ENCODE measurements around the gene ZNF511.

DNA sequence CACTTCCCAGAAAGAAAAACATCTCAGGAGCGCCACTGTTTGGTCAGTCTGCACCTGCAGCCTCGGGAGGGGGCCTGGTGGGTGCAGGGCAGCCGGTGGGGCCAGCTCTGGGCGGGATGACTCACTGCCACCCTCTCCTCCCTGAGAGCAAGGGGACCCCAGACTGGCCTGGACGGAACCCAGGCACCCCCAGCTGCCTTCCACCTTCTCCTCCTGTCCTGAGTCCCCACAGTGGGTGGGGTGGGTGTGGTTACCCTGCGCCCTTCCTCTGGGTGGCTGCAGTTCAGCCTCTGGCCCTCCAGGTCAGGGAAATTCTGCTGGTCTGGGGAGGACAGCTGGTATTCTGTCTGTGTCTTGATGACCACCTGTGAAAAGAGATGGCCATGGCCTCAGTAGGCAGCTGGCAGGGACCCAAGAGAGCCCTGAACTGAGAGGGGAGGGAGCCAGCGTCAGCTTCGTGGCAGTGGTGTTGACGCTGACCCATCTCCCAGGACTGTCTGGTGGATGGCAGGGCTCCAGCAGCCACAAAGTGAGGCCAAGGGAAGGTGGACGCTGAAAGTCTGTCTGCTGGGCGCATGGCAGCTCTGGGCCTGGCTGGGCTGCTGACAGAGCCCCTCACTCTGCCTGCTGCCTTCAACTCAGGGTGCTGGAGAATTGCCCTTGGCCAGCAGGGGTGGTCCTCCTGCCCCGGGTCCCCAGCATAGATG is 19.1 kb downstream of the ZNF511 start:
- TF ChIP-seq, protein P1, sequence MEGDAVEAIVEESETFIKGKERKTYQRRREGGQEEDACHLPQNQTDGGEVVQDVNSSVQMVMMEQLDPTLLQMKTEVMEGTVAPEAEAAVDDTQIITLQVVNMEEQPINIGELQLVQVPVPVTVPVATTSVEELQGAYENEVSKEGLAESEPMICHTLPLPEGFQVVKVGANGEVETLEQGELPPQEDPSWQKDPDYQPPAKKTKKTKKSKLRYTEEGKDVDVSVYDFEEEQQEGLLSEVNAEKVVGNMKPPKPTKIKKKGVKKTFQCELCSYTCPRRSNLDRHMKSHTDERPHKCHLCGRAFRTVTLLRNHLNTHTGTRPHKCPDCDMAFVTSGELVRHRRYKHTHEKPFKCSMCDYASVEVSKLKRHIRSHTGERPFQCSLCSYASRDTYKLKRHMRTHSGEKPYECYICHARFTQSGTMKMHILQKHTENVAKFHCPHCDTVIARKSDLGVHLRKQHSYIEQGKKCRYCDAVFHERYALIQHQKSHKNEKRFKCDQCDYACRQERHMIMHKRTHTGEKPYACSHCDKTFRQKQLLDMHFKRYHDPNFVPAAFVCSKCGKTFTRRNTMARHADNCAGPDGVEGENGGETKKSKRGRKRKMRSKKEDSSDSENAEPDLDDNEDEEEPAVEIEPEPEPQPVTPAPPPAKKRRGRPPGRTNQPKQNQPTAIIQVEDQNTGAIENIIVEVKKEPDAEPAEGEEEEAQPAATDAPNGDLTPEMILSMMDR (conservative IDR thresholded peaks at IDR 0.05; ENCODE audit: low read depth, low read length), result peak; percentile 35; the same call in 1 of the 2 replicates
- no peak for TF ChIP-seq EZH2 (IDR thresholded peaks at IDR 0.05; ENCODE audit: low read length, unreplicated experiment)
- TF ChIP-seq EZH2phosphoT487 (IDR thresholded peaks at IDR 0.05; ENCODE audit: borderline replicate concordance, low read length), result no peak

Data from PC-3 (cell line).